ENCODE data around the gene LILRB3.

- peak; percentile 70 for TF ChIP-seq CTCF (IDR thresholded peaks at IDR 0.05; ENCODE audit: poor library complexity)
- TF ChIP-seq EZH2 (IDR thresholded peaks at IDR 0.05; ENCODE audit: borderline replicate concordance), result no peak
These were observed 43.3 kb upstream of the LILRB3 start for GRCh38 chr19:54266133-54266532.
